ENCODE results near the gene KIAA1328. TPM values are rescaled to one million over a fixed set of nuclear protein-coding genes. Genes with fewer than 3 reads are reported as not detected.

KIAA1328 gene
- total and polyA plus RNA-seq, 2 donors (not counting 3 experiments of a cell fraction or from before 2014, with no cell fraction given): 2.7 to 6.5 TPM

- Histone ChIP-seq H3K27ac (ENCODE audit: insufficient read depth, low read depth, low read length) (no peak overlapping the region), H3K79me2 (ENCODE audit: control insufficient read depth, insufficient read depth, low read length) (peaks cover 3% of the 10 kb centered on the region), H3K9me1 (replicated peaks; ENCODE audit: control insufficient read depth, extremely low read depth, insufficient read depth, low read length) (no peaks in the 10 kb centered on the region), H3K36me3 (ENCODE audit: control insufficient read depth in 2 of 2, extremely low read depth in 1 of 2, insufficient read depth in 2 of 2, low read length in 2 of 2) (peaks cover 8 to 20% of the 10 kb centered on the region in 2 experiments), H3K9ac (replicated peaks; ENCODE audit: extremely low read depth, insufficient read depth, low read length) (no peak overlapping the region), H3K27me3 (ENCODE audit: control insufficient read depth in 2 of 2, insufficient read depth in 2 of 2, low read length in 2 of 2) (no peaks in the 10 kb centered on the region), H4K20me1 (replicated peaks; ENCODE audit: control insufficient read depth, extremely low read depth, insufficient read depth, low read length) (no peaks in the 10 kb centered on the region), H3K4me2 (ENCODE audit: insufficient read depth, low read length) (no peak overlapping the region), H3K4me3 (replicated peaks in 1 of 3; ENCODE audit: insufficient read depth in 1 of 3, low read depth in 1 of 3, low read length in 3 of 3) (no peak overlapping the region), H3K4me1 (ENCODE audit: control insufficient read depth, extremely low read depth, insufficient read depth, low read length) (no peaks in the 10 kb centered on the region), H2AFZ (ENCODE audit: low read depth, low read length) (no peak overlapping the region), H3K9me3 (replicated peaks; ENCODE audit: control insufficient read depth, insufficient read depth, low read length) (no peaks in the 10 kb centered on the region)
- dilution Hi-C loops (cut with MboI; ENCODE audit: extremely low pct_ligation_motif_present, low sequenced_read_pairs) (no loop called here), intact Hi-C loops (cut with micrococcal nuclease) (no loop called here)
- no peak for DNase-seq (ENCODE audit: low read depth, low spot score)
- FAIRE-seq: no peak
- no TSS peak for BruUV-seq (replicated peaks)
- CTCF ChIA-PET: interaction anchor here (1.1 kb wide), 1 partner anchor 18 kb away, joined by 3 read pairs; no protein-coding TSS in a partner anchor
- POLR2A ChIA-PET: no interaction called here
- no peak for TF ChIP-seq FOS (IDR thresholded peaks at IDR 0.05; ENCODE audit: borderline replicate concordance, insufficient read depth, low read length)
- TF ChIP-seq POLR2AphosphoS5 (IDR thresholded peaks at IDR 0.05; ENCODE audit: insufficient read depth, low read depth, low read length): no peak
- no peak for TF ChIP-seq POLR2A (IDR thresholded peaks at IDR 0.05; ENCODE audit: low read depth, low read length)
- no peak for TF ChIP-seq JUN (IDR thresholded peaks at IDR 0.05; ENCODE audit: borderline replicate concordance, insufficient read depth, insufficient read length, low read depth)
- TF ChIP-seq MAX (IDR thresholded peaks at IDR 0.05; ENCODE audit: insufficient read depth, insufficient read length): no peak
- TF ChIP-seq GATA2 (IDR thresholded peaks at IDR 0.05; ENCODE audit: insufficient read depth, insufficient read length, low read depth, low read length): no peak
- no peak for TF ChIP-seq CTCF (IDR thresholded peaks at IDR 0.05; ENCODE audit: extremely low read depth in 1 of 2, insufficient read depth in 1 of 2, low read depth in 1 of 2, low read length in 2 of 2)
- no peak for TF ChIP-seq EZH2 (IDR thresholded peaks at IDR 0.05; ENCODE audit: borderline replicate concordance, low read depth, low read length, severe bottlenecking)
- no peak for TF ChIP-seq MYC (IDR thresholded peaks at IDR 0.05; ENCODE audit: low read depth, low read length)
Observed at GRCh38 chr18:36813824-36814223, 15.1 kb upstream of the KIAA1328 start.
